ENCODE measurements around the gene GAP43.

GAP43 gene

GRCh38 chr3:115626721-115627120 is 3.4 kb downstream of the GAP43 start:
- no peak overlapping the region for H3K4me3 ChIP-seq (ENCODE audit: low read depth in 1 of 2, low read length in 2 of 2)
- no peak overlapping the region for H3K9ac ChIP-seq (ENCODE audit: low read depth, low read length)
- no peak overlapping the region for H3K27ac ChIP-seq (ENCODE audit: low read length)
- no peaks in the 10 kb centered on the region for H3K36me3 ChIP-seq (ENCODE audit: insufficient read depth, low read length)
- no peaks in the 10 kb centered on the region for H3K9me3 ChIP-seq (ENCODE audit: insufficient read depth, low read length, severe bottlenecking)
- H4K20me1 ChIP-seq (ENCODE audit: insufficient read depth, low read length), result no peaks in the 10 kb centered on the region
- DNase-seq, result no peak
- peaks cover 12% of the 10 kb centered on the region for H3K27me3 ChIP-seq (ENCODE audit: insufficient read depth, low read length, poor library complexity)
- H3K4me1 ChIP-seq (ENCODE audit: insufficient read depth, low read length), result no peaks in the 10 kb centered on the region
- no peak overlapping the region for H2AFZ ChIP-seq (ENCODE audit: low read depth, low read length)
- no peak overlapping the region for H3K4me2 ChIP-seq (ENCODE audit: insufficient read depth, low read length)
- TF ChIP-seq CTCF (IDR thresholded peaks at IDR 0.05; ENCODE audit: borderline replicate concordance, extremely low read depth, low read length, poor library complexity, severe bottlenecking) (no peak), EZH2 (IDR thresholded peaks at IDR 0.05; ENCODE audit: borderline replicate concordance, low read depth, low read length, severe bottlenecking) (no peak)
- ATAC-seq (ENCODE audit: insufficient read depth, low read depth), result no peak
- no peaks in the 10 kb centered on the region for H3K79me2 ChIP-seq (ENCODE audit: insufficient read depth, low read length)

GRCh38 chr3:115627180-115628074 is 4.1 kb downstream of the GAP43 start:
- Histone ChIP-seq H3K9ac (ENCODE audit: low read depth, low read length) (no peak overlapping the region), H3K27me3 (ENCODE audit: insufficient read depth, low read length, poor library complexity) (peaks cover 12% of the 10 kb centered on the region), H3K4me2 (ENCODE audit: insufficient read depth, low read length) (no peak overlapping the region), H3K79me2 (ENCODE audit: insufficient read depth, low read length) (no peaks in the 10 kb centered on the region), H3K4me1 (ENCODE audit: insufficient read depth, low read length) (no peaks in the 10 kb centered on the region), H3K4me3 (ENCODE audit: low read depth in 1 of 2, low read length in 2 of 2) (no peak overlapping the region), H3K27ac (ENCODE audit: low read length) (no peak overlapping the region), H3K9me3 (ENCODE audit: insufficient read depth, low read length, severe bottlenecking) (no peaks in the 10 kb centered on the region), H3K36me3 (ENCODE audit: insufficient read depth, low read length) (no peaks in the 10 kb centered on the region), H2AFZ (ENCODE audit: low read depth, low read length) (no peak overlapping the region), H4K20me1 (ENCODE audit: insufficient read depth, low read length) (no peaks in the 10 kb centered on the region)
- DNase-seq, result no peak
- ATAC-seq (ENCODE audit: insufficient read depth, low read depth), result no peak
- TF ChIP-seq CTCF (IDR thresholded peaks at IDR 0.05; ENCODE audit: borderline replicate concordance, extremely low read depth, low read length, poor library complexity, severe bottlenecking), result no peak

- no peak overlapping the region for H3K4me3 ChIP-seq (ENCODE audit: low read depth in 1 of 2, low read length in 2 of 2)
- DNase-seq, result no peak
- no peaks in the 10 kb centered on the region for H3K9me3 ChIP-seq (ENCODE audit: insufficient read depth, low read length, severe bottlenecking)
- TF ChIP-seq EZH2 (IDR thresholded peaks at IDR 0.05; ENCODE audit: borderline replicate concordance, low read depth, low read length, severe bottlenecking) (no peak), CTCF (IDR thresholded peaks at IDR 0.05; ENCODE audit: borderline replicate concordance, extremely low read depth, low read length, poor library complexity, severe bottlenecking) (no peak)
- H3K4me2 ChIP-seq (ENCODE audit: insufficient read depth, low read length), result no peak overlapping the region
- no peaks in the 10 kb centered on the region for H3K79me2 ChIP-seq (ENCODE audit: insufficient read depth, low read length)
- no peaks in the 10 kb centered on the region for H4K20me1 ChIP-seq (ENCODE audit: insufficient read depth, low read length)
- no peaks in the 10 kb centered on the region for H3K4me1 ChIP-seq (ENCODE audit: insufficient read depth, low read length)
- no peaks in the 10 kb centered on the region for H3K36me3 ChIP-seq (ENCODE audit: insufficient read depth, low read length)
- no peak for ATAC-seq (ENCODE audit: insufficient read depth, low read depth)
- peaks cover 12% of the 10 kb centered on the region for H3K27me3 ChIP-seq (ENCODE audit: insufficient read depth, low read length, poor library complexity)
- H2AFZ ChIP-seq (ENCODE audit: low read depth, low read length), result no peak overlapping the region
- H3K27ac ChIP-seq (ENCODE audit: low read length), result no peak overlapping the region
- no peak overlapping the region for H3K9ac ChIP-seq (ENCODE audit: low read depth, low read length)
Observed at GRCh38 chr3:115628075-115628412, 4.7 kb downstream of the GAP43 start.
